Fibroblast of peridontal ligament (primary cell): ENCODE measurements around the gene BPIFB4.

Source experiments
- DNase-seq: peaks from one replicate; pipeline ENCODE4 v3.0.0-alpha.2; 2010; ENCODE audit errors: extremely low read depth

The BPIFB4 gene

DNA sequence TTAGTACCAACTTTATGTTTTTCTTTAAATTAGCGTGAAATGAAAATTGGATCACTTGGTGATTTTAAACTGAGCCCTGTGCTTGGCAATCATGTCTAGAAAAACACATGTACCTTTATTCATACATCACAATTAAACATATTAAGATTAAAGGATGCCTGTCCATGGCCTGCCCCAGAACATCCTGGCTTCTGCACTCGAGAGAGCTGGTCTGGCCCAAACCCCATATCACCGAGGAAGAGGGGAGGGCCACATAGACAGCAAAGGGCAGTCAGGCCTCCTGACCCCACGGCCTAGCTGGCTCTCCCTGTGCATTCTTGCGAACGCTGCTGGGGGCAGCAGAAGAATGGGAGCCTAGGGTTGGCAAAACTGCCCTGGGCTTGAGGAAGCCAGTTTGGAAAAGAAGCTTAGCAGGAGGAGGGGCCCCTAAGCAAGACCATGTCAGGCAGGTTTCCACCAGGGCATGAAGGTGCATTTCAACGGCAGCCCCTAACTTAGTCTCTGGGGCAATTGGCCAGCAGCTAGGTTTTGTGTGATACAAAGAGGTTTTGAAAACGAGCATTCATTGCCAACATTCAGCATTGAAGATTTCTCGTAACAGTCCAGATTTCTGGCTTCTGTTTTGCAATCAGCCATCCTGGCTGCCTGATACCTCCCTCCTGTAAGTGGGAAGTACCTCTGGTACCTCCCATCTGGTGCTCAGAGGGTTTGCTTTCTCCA is 17.2 kb upstream of the BPIFB4 start:
- no peak for DNase-seq

DNA sequence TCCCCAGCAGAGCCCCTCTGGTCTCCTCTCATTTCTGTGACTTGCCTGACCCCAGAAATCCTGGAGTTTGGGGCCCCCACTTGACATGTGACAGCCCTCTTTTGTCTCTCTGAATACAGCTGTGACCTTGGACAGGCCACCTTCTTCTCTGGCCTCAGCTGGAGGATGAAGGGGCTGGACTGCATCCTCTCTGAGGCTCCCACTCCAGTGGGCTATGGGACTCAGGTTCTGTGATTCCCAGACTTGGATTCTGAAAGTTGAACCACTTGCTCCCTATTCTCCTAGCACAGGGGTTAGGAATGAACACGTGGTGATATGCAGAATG is 16.7 kb upstream of the BPIFB4 start:
- no peak for DNase-seq

- DNase-seq, result no peak
These were observed 16.2 kb upstream of the BPIFB4 start for GRCh38 chr20:33063271-33063670.

- no peak for DNase-seq
These were observed 14.7 kb upstream of the BPIFB4 start for GRCh38 chr20:33064572-33065287.

DNA sequence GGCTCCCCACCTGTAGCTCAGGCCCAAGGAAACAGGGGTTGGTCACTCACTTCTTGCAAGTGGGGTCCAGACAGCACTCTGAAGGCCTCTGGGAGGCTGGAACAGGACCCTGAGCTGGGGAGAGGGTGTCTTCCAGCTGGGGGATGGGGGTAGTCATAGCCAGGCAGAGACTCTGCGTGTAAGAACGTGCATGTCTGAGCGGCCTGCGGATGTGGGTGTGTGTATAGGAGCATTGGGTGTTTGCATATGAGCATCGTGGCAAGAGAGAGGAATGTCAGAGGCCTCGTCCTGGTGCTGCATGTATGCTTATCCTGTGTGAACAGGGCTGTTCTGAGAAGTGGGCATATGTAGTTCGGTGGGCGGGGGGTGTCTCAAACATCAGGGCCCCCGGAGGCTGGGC is 13.7 kb upstream of the BPIFB4 start:
- DNase-seq, result no peak

GRCh38 chr20:33067806-33068205 is 11.6 kb upstream of the BPIFB4 start:
- no peak for DNase-seq

DNA sequence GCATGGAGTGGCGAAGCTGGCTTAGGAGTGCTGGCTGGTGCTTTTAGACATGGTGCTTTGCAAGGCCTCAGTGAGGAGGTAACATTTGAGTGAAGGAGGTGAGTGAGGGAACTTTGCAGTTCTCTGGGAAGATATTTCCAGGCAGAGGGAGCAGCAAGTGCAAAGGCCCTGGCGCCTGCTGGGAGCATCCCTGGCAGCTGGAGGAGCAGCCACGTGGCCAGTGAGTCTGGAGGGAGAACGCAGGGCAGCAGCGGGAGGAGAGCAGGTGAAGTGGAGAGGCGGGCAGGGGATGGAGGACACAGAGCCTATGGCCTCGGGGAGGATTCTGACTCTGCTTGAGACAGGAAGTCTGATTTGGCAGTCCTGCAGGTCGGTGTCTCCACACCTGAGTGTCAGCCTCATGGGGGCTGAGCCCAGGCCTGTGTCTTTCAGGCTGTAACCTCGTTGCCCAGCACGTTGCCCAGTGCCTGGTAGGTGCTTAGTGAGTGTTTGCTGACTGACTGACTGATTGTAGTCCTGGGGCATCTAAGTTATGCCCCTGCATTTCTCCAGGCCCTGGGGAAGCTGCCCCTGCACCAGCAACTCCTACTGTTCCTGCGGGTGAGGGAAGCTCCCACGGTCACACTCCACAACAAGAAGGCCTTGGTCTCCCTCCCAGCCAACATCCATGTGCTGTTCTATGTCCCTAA is 11.0 kb upstream of the BPIFB4 start:
- no peak for DNase-seq

DNA sequence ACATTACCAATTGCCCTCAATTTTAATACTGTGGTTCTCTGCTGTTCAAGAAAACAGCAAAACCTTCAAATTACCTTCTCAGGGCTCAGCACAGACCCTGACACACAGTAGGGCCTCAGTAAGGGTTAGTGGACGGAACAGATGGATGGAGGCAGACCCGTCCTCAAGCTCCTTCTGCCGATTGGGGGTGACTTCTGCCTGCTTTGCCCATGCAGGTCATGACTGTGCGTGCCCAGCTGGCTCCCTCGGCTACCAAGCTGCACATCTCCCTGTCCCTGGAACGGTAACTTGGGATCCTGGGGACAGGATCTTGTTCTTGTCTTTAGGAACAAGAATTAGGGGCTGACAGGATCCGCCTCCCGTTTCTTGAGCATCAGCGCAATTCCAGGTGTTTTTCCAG is 9.8 kb upstream of the BPIFB4 start:
- DNase-seq, result no peak

DNA sequence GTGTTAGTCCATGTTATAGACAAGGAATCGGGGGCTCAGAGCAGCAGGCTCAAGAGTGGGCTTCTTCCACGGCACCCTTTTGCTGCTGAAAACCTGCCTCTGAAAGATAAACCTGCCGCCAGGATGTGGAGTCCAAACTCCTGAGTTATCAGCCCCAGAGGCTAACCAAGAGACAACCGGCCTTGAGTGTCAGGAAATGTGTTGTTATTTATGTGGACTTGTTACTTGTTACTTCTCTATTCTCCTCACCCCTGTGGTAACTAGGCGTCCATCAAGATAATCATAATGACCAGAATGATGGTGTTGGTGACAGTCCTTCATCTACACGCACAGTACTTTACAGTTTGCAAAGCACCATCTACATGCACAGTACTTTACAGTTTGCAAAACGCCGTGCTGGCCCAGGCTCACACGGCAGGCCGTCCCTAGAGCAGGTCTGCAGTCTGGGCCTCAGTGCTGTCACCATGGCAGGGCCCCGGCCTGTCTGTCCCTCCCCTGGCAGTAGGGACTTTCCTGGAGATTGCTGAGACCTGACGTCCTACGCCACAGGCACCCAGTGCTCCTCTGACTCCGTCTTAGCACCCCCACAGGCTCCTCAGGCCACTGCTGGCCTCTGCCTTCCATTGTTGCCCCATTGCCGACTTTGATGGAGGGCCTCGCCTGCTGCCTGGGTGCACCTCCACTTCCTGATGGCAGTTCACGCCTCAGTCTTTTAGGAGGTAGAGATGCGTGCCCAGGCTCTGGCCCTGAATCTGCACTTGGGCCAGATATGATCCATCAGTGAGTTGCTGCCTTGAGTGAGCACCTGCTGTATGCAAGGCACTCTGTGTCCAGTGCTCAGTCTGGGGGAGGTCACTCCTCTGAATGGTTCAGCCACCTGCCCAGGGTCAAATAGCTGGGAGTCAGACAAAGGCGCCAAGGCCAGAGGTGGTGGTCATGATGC is 9.1 kb upstream of the BPIFB4 start:
- no peak for DNase-seq

- DNase-seq, result no peak
These were observed 8.2 kb upstream of the BPIFB4 start for GRCh38 chr20:33071198-33071597.

DNA sequence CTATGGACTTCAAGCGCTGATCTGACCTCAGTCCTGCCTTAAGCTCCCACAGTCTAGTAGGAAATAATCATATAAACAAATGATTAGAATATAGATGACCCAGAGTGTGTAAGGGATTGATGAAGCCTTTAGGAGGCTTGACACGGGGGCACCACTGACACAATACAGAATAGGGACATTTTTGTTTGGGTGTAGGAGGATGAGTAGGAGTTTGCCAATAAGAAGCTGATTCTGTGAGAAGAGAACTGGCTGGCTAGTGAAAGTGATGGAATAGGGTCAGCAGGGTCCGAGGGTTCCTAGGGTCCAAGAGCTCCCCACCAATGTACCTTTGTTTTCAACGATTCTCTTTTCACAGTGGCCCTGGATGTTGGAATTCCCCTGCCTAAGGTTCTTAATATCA is 7.1 kb upstream of the BPIFB4 start:
- no peak for DNase-seq

GRCh38 chr20:33072813-33073212 is 6.6 kb upstream of the BPIFB4 start:
- DNase-seq, result no peak

GRCh38 chr20:33074675-33075074 is 4.8 kb upstream of the BPIFB4 start:
- no peak for DNase-seq

GRCh38 chr20:33075281-33075680 is 4.2 kb upstream of the BPIFB4 start:
- DNase-seq, result no peak

DNA sequence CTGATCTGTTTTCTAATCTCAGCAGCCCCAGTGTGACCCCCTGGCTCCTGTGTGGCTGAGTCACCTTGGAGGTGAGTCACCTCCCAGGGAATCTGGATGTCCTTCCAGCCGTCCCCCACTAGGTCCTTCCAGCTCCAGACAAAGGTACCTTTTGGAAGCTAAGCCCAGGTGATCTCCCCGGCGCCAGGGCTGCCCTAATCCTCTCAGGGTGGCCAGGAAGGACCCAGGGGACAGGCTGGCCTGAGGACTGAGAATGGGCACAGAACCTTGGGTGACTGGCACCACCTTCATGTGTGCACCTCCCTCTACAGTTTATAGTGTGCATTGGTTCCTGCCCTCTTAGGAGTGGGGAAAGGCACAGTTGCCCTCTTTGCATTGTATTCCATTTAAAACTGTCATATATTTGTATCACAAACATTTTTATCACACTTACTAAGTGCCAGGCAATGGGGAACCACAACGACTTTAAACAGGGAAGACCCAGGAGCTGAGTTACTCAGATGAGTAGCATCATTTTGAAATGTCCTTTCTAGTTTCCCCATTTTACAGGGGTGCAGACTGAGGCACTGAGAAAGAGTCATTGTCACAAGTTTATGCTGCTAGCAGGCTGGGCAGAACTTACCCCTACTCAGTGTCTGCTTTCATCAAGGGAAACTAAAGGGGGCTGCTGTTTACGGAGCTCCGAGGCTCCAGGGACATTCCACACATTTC is 2.6 kb upstream of the BPIFB4 start:
- DNase-seq, result no peak

GRCh38 chr20:33081411-33082154 is 2.1 kb downstream of the BPIFB4 start:
- no peak for DNase-seq

GRCh38 chr20:33082546-33082945 is 3.1 kb downstream of the BPIFB4 start:
- no peak for DNase-seq

GRCh38 chr20:33083544-33084340 is 4.3 kb downstream of the BPIFB4 start:
- no peak for DNase-seq

DNA sequence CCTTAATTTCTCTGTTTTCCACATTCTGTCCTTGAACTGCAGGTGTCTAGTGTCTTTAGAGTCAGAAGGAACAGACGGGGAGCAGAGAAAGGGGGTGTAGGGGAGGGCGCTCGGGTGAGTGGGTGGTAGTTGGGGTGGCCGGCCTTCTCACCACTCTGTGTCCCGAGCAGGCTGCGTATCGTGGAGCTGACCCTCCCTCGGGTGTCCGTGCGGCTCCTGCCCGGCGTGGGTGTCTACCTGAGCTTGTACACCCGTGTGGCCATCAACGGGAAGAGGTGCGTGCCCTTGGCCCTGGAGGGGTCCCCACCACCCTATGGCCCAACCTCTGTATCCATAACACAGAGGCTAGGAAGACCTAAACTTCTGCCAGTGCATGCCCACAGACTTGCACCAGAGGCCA is 5.3 kb downstream of the BPIFB4 start:
- DNase-seq, result no peak
